HUES6 (cell line): ENCODE measurements around the gene CCL14.
"Not testable (repeated sequence)": the region's sequence is repeated elsewhere in the genome, so short reads cannot be mapped to it uniquely, and the experiment has no call there.

Experiments used
- H3K27ac ChIP-seq: 2 replicates; pipeline ENCODE4 v1.7.0; 2013; ENCODE audit warnings: low read depth, mild to moderate bottlenecking, low read length, inconsistent platforms
- H3K27me3 ChIP-seq: 2 replicates; pipeline ENCODE4 v1.6.1; 2013; ENCODE audit warnings: low read length; ENCODE audit not compliant: control insufficient read depth, insufficient read depth
- H3K36me3 ChIP-seq: 2 replicates; pipeline ENCODE4 v1.6.1; 2013; ENCODE audit warnings: low read length; ENCODE audit not compliant: control insufficient read depth, insufficient read depth
- H3K4me1 ChIP-seq: 2 replicates; pipeline ENCODE4 v1.6.1; 2013; ENCODE audit warnings: low read length; ENCODE audit not compliant: control insufficient read depth, insufficient read depth
- H3K4me3 ChIP-seq: 2 replicates; pipeline ENCODE4 v1.5.1; 2013; ENCODE audit warnings: low read depth, low read length
- H3K9ac ChIP-seq: one replicate; pipeline ENCODE4 v1.6.1; 2013; ENCODE audit warnings: mild to moderate bottlenecking, low read length
- H3K9me3 ChIP-seq: 2 replicates; pipeline ENCODE4 v1.6.1; 2013; ENCODE audit warnings: low read depth, low read length; ENCODE audit not compliant: control insufficient read depth, insufficient read depth

Gene CCL14

GRCh38 chr17:35942588-35943186 is 43.8 kb downstream of the CCL14 start:
- Histone ChIP-seq H3K36me3 (no peaks in the 10 kb centered on the region), H3K27me3 (no peaks in the 10 kb centered on the region), H3K4me1 (peaks cover 3% of the 10 kb centered on the region; the same call in 1 of the 2 replicates), H3K9me3 (no peaks in the 10 kb centered on the region), H3K27ac (no peak overlapping the region), H3K9ac (no peak overlapping the region), H3K4me3 (no peak overlapping the region)

- not testable (repeated sequence) for H3K4me3 ChIP-seq, H3K27me3 ChIP-seq, H3K4me1 ChIP-seq, H3K9ac ChIP-seq, H3K27ac ChIP-seq, H3K9me3 ChIP-seq, H3K36me3 ChIP-seq
These were observed 48.0 kb downstream of the CCL14 start for GRCh38 chr17:35938492-35938891.

GRCh38 chr17:35936063-35936462 is 50.5 kb downstream of the CCL14 start:
- H3K4me3 ChIP-seq: no peak overlapping the region
- no peak overlapping the region for H3K9ac ChIP-seq
- peaks cover 3% of the 10 kb centered on the region for H3K4me1 ChIP-seq
- H3K27ac ChIP-seq: no peak overlapping the region
- H3K9me3 ChIP-seq: no peaks in the 10 kb centered on the region
- no peaks in the 10 kb centered on the region for H3K36me3 ChIP-seq
- no peaks in the 10 kb centered on the region for H3K27me3 ChIP-seq

- no peaks in the 10 kb centered on the region for H3K36me3 ChIP-seq
- H3K27ac ChIP-seq: no peak overlapping the region
- no peaks in the 10 kb centered on the region for H3K9me3 ChIP-seq
- H3K9ac ChIP-seq: no peak overlapping the region
- H3K27me3 ChIP-seq: peaks cover 4% of the 10 kb centered on the region; the same call in 1 of the 2 replicates
- no peak overlapping the region for H3K4me3 ChIP-seq
- peaks cover 11% of the 10 kb centered on the region for H3K4me1 ChIP-seq
These were observed 51.8 kb downstream of the CCL14 start for GRCh38 chr17:35934760-35935159.
